PC-9 (cell line): ENCODE results near the gene ADCY3.

Experiments used
- EZH2 ChIP-seq: fragments of 200-600 bp; sonication (generic); IDR thresholded peaks from 2 replicates; pipeline ENCODE4 v1.8.0; 2017; ENCODE audit warnings: antibody characterized with exemption, low read depth
- TF ChIP-seq, protein P1 (sequence below): fragments of 200-600 bp; sonication (generic); conservative IDR thresholded peaks from 2 replicates; pipeline ENCODE4 v1.6.1; 2017; ENCODE audit warnings: mixed run types, antibody characterized with exemption, mild to moderate bottlenecking, moderate library complexity

DNA sequence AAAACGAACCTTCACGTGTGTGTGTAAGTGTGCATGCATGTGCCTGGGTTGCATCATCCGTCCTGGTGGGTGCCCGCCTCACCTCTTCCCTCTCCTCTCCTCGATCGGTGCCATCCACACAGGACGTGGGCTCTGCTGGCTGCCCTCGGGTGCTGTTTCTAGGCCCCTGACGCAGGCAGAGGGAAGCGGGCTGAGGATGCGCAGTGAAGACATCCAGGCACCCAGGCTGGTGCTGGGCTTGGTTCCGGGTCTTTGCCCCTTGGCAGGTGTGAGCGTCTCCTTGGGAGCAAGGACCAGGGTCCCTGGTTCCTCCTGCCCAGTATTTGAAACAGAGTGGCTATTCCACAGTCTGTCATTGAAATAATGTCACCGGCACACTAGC, 6.2 kb upstream of the ADCY3 start:
- no peak for TF ChIP-seq EZH2
- TF ChIP-seq, protein P1, sequence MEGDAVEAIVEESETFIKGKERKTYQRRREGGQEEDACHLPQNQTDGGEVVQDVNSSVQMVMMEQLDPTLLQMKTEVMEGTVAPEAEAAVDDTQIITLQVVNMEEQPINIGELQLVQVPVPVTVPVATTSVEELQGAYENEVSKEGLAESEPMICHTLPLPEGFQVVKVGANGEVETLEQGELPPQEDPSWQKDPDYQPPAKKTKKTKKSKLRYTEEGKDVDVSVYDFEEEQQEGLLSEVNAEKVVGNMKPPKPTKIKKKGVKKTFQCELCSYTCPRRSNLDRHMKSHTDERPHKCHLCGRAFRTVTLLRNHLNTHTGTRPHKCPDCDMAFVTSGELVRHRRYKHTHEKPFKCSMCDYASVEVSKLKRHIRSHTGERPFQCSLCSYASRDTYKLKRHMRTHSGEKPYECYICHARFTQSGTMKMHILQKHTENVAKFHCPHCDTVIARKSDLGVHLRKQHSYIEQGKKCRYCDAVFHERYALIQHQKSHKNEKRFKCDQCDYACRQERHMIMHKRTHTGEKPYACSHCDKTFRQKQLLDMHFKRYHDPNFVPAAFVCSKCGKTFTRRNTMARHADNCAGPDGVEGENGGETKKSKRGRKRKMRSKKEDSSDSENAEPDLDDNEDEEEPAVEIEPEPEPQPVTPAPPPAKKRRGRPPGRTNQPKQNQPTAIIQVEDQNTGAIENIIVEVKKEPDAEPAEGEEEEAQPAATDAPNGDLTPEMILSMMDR, result no peak
